ENCODE results near the gene CELA3A. TPM values are rescaled to one million over a fixed set of nuclear protein-coding genes. Genes with fewer than 3 reads are reported as not detected.
"Not testable (repeated sequence)": the region's sequence is repeated elsewhere in the genome, so short reads cannot be mapped to it uniquely, and the experiment has no call there.

The CELA3A gene
- total RNA-seq, 4 donors from 2014 or later = not detected

DNA sequence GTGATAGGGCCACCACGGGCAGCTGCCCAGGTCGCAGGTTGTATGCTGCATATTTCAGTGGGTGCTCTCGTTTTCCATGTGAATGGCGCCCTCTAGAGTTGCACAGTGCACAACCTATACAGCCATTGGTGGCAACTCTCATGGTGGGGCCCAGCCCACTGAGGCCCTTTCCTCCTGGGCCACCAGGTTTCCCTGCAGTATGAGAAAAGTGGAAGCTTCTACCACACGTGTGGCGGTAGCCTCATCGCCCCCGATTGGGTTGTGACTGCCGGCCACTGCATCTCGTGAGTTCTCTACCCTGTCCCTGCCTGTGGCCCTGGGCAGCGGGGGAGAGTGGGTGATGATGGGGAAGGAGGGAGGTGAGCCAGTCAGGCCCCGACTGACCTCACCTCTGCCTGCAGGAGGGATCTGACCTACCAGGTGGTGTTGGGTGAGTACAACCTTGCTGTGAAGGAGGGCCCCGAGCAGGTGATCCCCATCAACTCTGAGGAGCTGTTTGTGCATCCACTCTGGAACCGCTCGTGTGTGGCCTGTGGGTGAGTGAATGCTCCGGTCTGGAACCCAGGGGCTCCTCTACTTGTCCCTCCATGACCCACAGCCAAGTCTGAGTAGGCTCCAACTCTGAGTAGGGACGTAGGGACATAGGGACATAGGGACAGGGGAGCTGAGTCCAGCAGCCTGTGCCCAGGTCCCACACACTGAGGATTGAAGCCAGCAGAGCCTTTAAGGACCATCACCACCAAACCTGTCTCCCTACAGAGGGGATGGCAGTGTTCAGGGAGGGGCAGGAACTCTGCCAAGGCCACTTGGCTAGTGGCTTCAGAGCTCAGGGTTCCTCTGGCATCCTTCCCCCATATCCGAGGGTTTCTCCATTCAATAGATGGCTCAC, 4.0 kb downstream of the CELA3A start:
- 75% methylated on average over 18 of the region's 18 CpGs; no CpG with 5 or more reads in 1 of the 2 donors for WGBS, 2 donors (ENCODE audit: low coverage in 1 of 2)
- intact Hi-C loops (cut with DNase I; ENCODE audit: low total_unique reads) = loop anchor here (2.0 kb wide), 1 partner anchor 19 kb away; no protein-coding TSS in a partner anchor
- H3K9me3 ChIP-seq; in situ Hi-C loops (cut with MboI; ENCODE audit: low pct_ligation_motif_present in 1 of 4, low pct_unique_long_range_greater_than_20kb in 1 of 4, low sequenced_read_pairs in 3 of 4); H3K27me3 ChIP-seq; H3K4me3 ChIP-seq; H3K36me3 ChIP-seq; H3K27ac ChIP-seq; H3K4me1 ChIP-seq: not testable (repeated sequence)
- TF ChIP-seq, protein P1, sequence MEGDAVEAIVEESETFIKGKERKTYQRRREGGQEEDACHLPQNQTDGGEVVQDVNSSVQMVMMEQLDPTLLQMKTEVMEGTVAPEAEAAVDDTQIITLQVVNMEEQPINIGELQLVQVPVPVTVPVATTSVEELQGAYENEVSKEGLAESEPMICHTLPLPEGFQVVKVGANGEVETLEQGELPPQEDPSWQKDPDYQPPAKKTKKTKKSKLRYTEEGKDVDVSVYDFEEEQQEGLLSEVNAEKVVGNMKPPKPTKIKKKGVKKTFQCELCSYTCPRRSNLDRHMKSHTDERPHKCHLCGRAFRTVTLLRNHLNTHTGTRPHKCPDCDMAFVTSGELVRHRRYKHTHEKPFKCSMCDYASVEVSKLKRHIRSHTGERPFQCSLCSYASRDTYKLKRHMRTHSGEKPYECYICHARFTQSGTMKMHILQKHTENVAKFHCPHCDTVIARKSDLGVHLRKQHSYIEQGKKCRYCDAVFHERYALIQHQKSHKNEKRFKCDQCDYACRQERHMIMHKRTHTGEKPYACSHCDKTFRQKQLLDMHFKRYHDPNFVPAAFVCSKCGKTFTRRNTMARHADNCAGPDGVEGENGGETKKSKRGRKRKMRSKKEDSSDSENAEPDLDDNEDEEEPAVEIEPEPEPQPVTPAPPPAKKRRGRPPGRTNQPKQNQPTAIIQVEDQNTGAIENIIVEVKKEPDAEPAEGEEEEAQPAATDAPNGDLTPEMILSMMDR (IDR thresholded peaks at IDR 0.05) = peak in 4 of 5 experiments; percentile 20 to 39 (median 28)
- DNase-seq = peak; percentile 51

DNA sequence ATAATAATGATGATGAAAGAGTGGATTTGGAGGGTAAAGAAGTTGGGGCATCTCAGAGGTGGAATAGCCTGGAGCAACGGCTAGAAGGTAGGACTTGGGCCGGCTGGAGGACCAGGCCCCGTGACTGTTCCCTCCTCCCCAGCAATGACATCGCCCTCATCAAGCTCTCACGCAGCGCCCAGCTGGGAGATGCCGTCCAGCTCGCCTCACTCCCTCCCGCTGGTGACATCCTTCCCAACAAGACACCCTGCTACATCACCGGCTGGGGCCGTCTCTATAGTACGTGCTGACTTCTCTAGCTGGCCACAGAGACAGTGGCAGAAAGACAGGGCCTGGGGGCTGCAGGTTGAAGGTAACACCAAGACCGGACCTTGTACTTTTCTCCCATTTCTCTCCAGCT, 5.3 kb downstream of the CELA3A start:
- H3K27ac ChIP-seq, H3K4me3 ChIP-seq: not testable (repeated sequence)
- 88 to 100% methylated on average over 4 to 13 of the region's 13 CpGs for WGBS, 2 donors (ENCODE audit: low coverage in 1 of 2)

DNA sequence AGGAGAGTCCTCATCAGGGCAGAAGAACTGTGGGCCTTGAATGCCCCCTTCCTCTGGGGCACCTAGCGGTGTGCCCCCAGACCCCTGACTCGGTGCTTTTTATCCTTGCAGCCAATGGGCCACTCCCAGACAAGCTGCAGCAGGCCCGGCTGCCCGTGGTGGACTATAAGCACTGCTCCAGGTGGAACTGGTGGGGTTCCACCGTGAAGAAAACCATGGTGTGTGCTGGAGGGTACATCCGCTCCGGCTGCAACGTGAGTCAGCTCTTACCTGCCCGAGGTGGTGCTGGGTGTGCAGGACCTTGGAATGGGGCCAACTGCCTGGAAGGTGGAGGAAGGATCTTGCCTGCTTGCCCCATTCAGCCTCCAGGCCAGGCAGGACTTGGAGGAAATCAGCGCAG, 5.8 kb downstream of the CELA3A start:
- intact Hi-C loops (cut with DNase I; ENCODE audit: low total_unique reads); H3K4me1 ChIP-seq; in situ Hi-C loops (cut with MboI; ENCODE audit: low pct_ligation_motif_present in 1 of 4, low pct_unique_long_range_greater_than_20kb in 1 of 4, low sequenced_read_pairs in 3 of 4); H3K27me3 ChIP-seq; H3K9me3 ChIP-seq; H3K4me3 ChIP-seq; H3K27ac ChIP-seq; DNase-seq; H3K36me3 ChIP-seq: not testable (repeated sequence)
- WGBS, 2 donors (ENCODE audit: low coverage in 1 of 2) = 83% methylated on average over 9 of the region's 10 CpGs; no CpG with 5 or more reads in 1 of the 2 donors

More for the DNA sequence above, 5.3 kb downstream of the CELA3A start:
- DNase-seq; H3K9me3 ChIP-seq; intact Hi-C loops (cut with DNase I; ENCODE audit: low total_unique reads); H3K4me1 ChIP-seq; in situ Hi-C loops (cut with MboI; ENCODE audit: low pct_ligation_motif_present in 1 of 4, low pct_unique_long_range_greater_than_20kb in 1 of 4, low sequenced_read_pairs in 3 of 4); H3K27me3 ChIP-seq; H3K36me3 ChIP-seq: not testable (repeated sequence)

DNA sequence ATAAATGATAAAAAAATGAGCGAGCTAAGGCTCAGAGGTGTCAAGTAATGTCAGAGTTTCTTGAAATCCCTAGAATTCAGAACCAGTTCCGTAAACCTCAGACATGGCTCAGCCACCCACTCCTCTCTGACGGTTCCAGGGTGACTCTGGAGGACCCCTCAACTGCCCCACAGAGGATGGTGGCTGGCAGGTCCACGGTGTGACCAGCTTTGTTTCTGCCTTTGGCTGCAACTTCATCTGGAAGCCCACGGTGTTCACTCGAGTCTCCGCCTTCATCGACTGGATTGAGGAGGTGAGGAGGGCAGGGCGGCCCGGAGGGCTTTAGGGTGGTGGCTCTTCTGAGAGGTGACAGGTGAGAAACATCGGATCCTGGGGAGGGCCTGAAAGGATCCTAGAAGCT, 8.1 kb downstream of the CELA3A start:
- H3K27ac ChIP-seq; intact Hi-C loops (cut with DNase I; ENCODE audit: low total_unique reads); H3K36me3 ChIP-seq; H3K4me3 ChIP-seq; H3K4me1 ChIP-seq; in situ Hi-C loops (cut with MboI; ENCODE audit: low pct_ligation_motif_present in 1 of 4, low pct_unique_long_range_greater_than_20kb in 1 of 4, low sequenced_read_pairs in 3 of 4); H3K27me3 ChIP-seq; H3K9me3 ChIP-seq; DNase-seq: not testable (repeated sequence)
- 83% methylated on average over 10 of the region's 11 CpGs; no CpG with 5 or more reads in 1 of the 2 donors for WGBS, 2 donors (ENCODE audit: low coverage in 1 of 2)

DNA sequence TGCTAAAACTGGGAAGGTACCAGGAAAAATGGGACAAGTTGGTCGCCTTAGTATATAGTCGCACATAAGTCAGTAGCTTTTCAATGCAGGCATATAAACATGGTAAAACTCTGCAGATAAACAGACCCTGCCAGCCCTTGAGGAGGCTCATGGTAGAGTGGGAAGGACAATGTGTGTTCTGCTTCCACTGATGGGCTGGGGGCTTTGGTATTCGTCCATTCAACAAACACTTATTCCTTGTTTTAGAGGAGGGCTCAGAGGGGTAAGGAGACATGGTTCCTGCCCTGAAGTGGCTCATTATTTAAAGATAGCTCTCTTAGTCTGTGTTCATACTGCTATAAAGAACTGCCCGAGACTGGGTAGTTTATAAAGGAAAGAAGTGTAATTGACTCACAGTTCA, 11.3 kb downstream of the CELA3A start:
- 70 to 72% methylated on average over 4 of the region's 4 CpGs for WGBS, 2 donors (ENCODE audit: low coverage in 1 of 2)
- intact Hi-C loops (cut with DNase I; ENCODE audit: low total_unique reads); in situ Hi-C loops (cut with MboI; ENCODE audit: low pct_ligation_motif_present in 1 of 4, low pct_unique_long_range_greater_than_20kb in 1 of 4, low sequenced_read_pairs in 3 of 4); H3K9me3 ChIP-seq; H3K27me3 ChIP-seq; H3K36me3 ChIP-seq; DNase-seq; H3K4me1 ChIP-seq; H3K27ac ChIP-seq; H3K4me3 ChIP-seq: not testable (repeated sequence)

DNA sequence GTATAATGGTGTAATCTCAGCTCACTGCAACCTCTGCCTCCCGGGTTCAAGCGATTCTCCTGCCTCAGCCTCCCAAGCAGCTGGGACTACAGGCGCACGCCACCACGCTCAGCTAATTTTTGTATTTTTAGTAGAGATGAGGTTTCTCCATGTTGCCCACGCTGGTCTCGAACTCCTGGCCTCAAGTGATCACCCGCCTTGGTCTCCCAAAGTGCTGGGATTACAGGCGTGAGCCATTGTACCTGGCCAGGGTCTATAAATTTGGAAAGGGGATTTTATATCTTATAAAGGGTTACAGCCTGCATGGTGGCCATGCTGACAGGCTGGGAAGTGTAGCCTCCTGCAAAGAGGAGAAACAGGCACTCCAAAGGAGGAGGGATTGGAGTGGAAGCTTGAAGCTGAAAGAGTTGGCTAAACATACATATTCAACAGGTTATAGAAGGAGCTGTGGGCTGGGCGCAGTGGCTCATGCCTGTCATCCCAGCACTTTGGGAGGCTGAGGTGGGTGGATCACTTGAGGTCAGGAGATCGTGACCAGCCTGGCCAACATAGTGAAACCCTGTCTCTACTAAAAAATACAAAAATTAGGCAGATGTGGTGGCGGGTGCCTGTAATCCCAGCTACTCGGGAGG, 13.2 kb downstream of the CELA3A start:
- H3K4me3 ChIP-seq; H3K27me3 ChIP-seq; H3K9me3 ChIP-seq; H3K36me3 ChIP-seq; intact Hi-C loops (cut with DNase I; ENCODE audit: low total_unique reads); H3K27ac ChIP-seq; H3K4me1 ChIP-seq; DNase-seq; in situ Hi-C loops (cut with MboI; ENCODE audit: low pct_ligation_motif_present in 1 of 4, low pct_unique_long_range_greater_than_20kb in 1 of 4, low sequenced_read_pairs in 3 of 4): not testable (repeated sequence)
- 87 to 88% methylated on average over 8 to 13 of the region's 13 CpGs for WGBS, 2 donors (ENCODE audit: low coverage in 1 of 2)
